Coronary artery (tissue), 2 donors: ENCODE data around the gene ST13.
"Not testable (repeated sequence)": the region's sequence is repeated elsewhere in the genome, so short reads cannot be mapped to it uniquely, and the experiment has no call there.

Source experiments
- DNase-seq: peaks from one replicate; pipeline ENCODE4 v3.0.0-alpha.2; 2017; ENCODE audit warnings: low spot score
- H3K27ac ChIP-seq, 2 donors: fragments of 200-600 bp; sonication (generic); one replicate each; pipeline ENCODE4 v1.5.1; 2016 to 2019
- H3K4me3 ChIP-seq: fragments of 200-600 bp; sonication (generic); 2 replicates; pipeline ENCODE4 v1.5.1; 2016; ENCODE audit warnings: mild to moderate bottlenecking, moderate library complexity
- CTCF ChIP-seq: fragments of 200-600 bp; sonication (generic); IDR thresholded peaks from one replicate; pipeline ENCODE4 v1.5.1; 2019; ENCODE audit warnings: antibody characterized with exemption

The ST13 gene

GRCh38 chr22:40838486-40838885, 18.0 kb downstream of the ST13 start:
- no peak for DNase-seq
- no peak for TF ChIP-seq CTCF
- no peak overlapping the region for H3K27ac ChIP-seq
- H3K4me3 ChIP-seq, result no peak overlapping the region

GRCh38 chr22:40834619-40835018, 21.8 kb downstream of the ST13 start:
- H3K27ac ChIP-seq, result no peak overlapping the region
- H3K4me3 ChIP-seq, result no peak overlapping the region
- DNase-seq, result no peak
- no peak for TF ChIP-seq CTCF

GRCh38 chr22:40829131-40829530, 27.3 kb downstream of the ST13 start:
- Histone ChIP-seq H3K4me3 (no peak overlapping the region), H3K27ac (no peak overlapping the region)
- no peak for DNase-seq
- TF ChIP-seq CTCF, result no peak

- TF ChIP-seq CTCF, result no peak
- Histone ChIP-seq H3K27ac (no peak overlapping the region), H3K4me3 (no peak overlapping the region)
- no peak for DNase-seq
Measured at GRCh38 chr22:40826984-40827741, 29.3 kb downstream of the ST13 start.

- not testable (repeated sequence) for H3K27ac ChIP-seq, DNase-seq, H3K4me3 ChIP-seq
Measured at GRCh38 chr22:40826292-40826691, 30.1 kb downstream of the ST13 start.

GRCh38 chr22:40823426-40823825, 33.0 kb downstream of the ST13 start:
- no peak for TF ChIP-seq CTCF
- H3K27ac ChIP-seq, result no peak overlapping the region
- no peak overlapping the region for H3K4me3 ChIP-seq
- DNase-seq, result no peak

- Histone ChIP-seq H3K4me3 (peak overlapping the region; percentile 78), H3K27ac (peak overlapping the region; percentile 71 to 74)
- no peak for DNase-seq
- no peak for TF ChIP-seq CTCF
Measured at GRCh38 chr22:40819599-40820140, 36.8 kb downstream of the ST13 start.
